ES-I3 (cell line): ENCODE data around the gene DSG2.

Experiments
- H3K36me3 ChIP-seq: 2 replicates; pipeline ENCODE4 v1.6.1; 2013; ENCODE audit warnings: mild to moderate bottlenecking, low read length, control low read depth, moderate library complexity; ENCODE audit not compliant: insufficient read depth
- H3K4me1 ChIP-seq: 2 replicates; pipeline ENCODE4 v1.6.1; 2013; ENCODE audit warnings: mild to moderate bottlenecking, control low read depth, low read length; ENCODE audit not compliant: insufficient read depth
- H3K9ac ChIP-seq: 2 replicates; pipeline ENCODE4 v1.6.1; 2013; ENCODE audit warnings: low read depth, mild to moderate bottlenecking, low read length, moderate library complexity
- H3K9me3 ChIP-seq: 2 replicates; pipeline ENCODE4 v1.6.1; 2013; ENCODE audit warnings: mild to moderate bottlenecking, low read length, moderate library complexity; ENCODE audit not compliant: control insufficient read depth, insufficient read depth

Gene DSG2

DNA sequence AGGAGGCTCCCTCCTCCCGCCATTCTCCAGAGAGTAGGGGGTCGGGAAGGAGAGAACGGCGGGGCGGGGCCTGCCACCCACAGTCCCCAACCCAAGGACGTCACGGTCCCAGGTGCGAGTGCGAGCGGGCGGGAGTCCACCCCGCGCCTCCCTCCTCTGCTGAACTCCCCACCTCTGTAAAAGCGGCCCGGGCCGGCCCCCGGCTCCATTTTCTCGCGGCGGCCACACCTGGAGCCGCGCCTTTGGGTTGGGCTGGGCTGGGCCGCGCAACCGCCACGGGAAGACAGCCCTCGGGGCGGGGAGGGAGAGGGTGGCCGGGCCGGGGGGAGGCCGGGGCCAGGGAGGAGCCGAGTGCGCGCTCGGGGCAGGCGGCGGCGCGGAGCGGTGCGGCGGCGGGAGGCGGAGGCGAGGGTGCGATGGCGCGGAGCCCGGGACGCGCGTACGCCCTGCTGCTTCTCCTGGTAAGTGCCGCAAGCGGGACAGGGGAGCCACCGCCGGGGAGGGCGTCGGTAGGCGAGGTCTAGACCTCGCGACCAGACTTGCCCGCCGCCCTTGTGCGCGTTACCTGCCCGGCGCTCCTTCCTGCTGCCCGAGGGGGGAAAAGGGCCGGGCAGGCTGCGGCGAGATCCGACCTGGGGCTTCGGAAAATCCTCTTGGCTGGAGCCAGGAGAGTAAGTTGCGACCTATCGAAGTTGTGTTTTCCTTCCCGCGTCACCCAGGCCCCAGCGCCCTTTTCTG, at the start of gene DSG2:
Gene DSG2 (plus strand): TSS at position 342 of the 738 bp plus-strand sequence. CDS start 75 bp downstream, at position 417.
- H3K9ac ChIP-seq: peak within 1 kb of the TSS; percentile 98
- H3K36me3 ChIP-seq: no peaks in the 10 kb centered on the region
- peaks cover 7% of the 10 kb centered on the region; the same call in 1 of the 2 replicates for H3K4me1 ChIP-seq
- no peaks in the 10 kb centered on the region for H3K9me3 ChIP-seq

DNA sequence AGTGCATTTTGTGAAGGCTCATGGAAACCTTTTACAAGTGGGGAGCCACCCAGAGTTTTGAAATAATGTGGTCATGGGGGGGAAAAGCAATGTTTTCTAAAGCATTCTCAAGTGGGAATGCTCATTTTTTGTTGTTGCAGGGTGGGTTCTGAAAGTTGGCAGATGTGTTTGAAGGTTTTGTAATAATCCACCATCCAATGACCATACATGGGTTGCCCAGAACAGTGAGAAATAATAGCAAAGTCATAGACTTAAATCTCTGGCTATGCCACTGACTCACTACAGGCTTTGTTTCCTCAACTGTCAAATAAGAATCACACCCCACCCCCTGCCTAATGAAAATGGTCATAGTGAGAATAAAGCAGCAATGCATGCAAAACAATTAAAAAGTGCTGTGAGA, 47.6 kb upstream of the DSG2 start:
- no peak overlapping the region for H3K9ac ChIP-seq
- H3K9me3 ChIP-seq: no peaks in the 10 kb centered on the region
- H3K4me1 ChIP-seq: no peaks in the 10 kb centered on the region
- H3K36me3 ChIP-seq: no peaks in the 10 kb centered on the region

DNA sequence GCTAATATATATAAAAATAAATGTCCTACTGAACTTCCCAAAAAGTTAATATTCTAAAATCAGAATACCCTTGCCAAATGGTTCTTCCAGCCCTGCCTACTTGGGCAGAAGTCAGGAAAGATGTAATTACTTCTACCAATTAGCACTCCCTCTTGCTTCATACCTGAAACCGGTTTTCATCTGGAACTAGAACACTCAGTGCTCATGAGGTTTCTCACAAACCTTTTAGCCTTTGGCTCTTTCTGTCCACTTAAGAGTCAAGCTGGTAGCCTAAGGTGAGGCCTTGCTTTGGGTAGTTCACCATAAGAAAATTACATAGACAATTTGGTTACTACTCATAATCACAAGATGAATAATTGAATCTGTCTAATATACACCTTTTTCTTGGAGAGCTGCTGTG, 46.4 kb upstream of the DSG2 start:
- Histone ChIP-seq H3K9ac (no peak overlapping the region), H3K4me1 (no peaks in the 10 kb centered on the region), H3K9me3 (no peaks in the 10 kb centered on the region), H3K36me3 (no peaks in the 10 kb centered on the region)

DNA sequence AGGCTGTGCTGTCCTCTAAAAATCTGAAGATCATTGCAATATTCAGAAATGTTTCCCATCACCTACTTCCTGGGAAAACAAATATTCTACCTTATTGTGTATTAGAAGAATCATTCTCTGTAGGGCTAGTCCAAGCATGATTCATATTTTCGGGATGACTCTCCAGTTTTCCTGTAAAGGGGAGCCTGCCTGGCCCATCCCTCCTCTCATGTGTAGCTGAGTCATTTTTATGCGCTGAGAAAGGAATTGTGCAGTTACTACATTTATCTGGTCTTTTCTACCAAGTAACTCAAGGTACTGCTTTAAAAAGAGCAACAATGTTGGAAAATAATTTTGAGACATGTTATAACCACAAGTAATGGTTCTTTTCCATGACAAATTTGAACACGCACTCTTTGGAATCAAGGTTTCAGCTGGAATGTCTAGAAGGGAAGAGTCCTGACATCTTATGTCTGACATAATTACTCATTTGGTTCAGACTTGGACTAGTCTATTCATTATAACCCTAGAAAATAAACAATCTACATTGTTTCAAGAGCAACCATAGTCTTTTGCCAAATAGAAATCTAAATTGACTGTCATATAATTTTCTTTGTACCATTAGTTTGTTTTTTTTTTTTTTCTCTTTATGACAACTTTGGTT, 43.8 kb upstream of the DSG2 start:
- Histone ChIP-seq H3K9me3 (no peaks in the 10 kb centered on the region), H3K9ac (no peak overlapping the region), H3K36me3 (no peaks in the 10 kb centered on the region), H3K4me1 (no peaks in the 10 kb centered on the region)

DNA sequence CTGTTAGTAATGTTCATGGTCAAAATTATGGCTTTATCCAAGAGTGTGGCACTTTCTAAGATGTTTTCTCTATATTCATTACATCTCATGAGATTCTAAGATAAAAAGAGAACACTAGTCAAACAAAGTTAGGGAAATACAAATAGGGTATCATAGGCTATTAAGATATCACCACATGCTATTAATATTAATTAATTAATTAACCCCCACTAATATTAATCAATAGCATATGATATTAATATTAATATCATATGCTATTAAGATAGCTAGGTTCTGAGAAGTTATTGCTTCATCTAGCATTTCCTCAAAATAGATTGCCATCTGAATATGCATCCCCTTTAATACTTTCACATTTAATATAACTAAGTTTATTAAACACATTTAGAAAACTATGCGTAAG, 28.3 kb upstream of the DSG2 start:
- no peaks in the 10 kb centered on the region for H3K4me1 ChIP-seq
- H3K9me3 ChIP-seq: no peaks in the 10 kb centered on the region
- H3K9ac ChIP-seq: no peak overlapping the region
- no peaks in the 10 kb centered on the region for H3K36me3 ChIP-seq

DNA sequence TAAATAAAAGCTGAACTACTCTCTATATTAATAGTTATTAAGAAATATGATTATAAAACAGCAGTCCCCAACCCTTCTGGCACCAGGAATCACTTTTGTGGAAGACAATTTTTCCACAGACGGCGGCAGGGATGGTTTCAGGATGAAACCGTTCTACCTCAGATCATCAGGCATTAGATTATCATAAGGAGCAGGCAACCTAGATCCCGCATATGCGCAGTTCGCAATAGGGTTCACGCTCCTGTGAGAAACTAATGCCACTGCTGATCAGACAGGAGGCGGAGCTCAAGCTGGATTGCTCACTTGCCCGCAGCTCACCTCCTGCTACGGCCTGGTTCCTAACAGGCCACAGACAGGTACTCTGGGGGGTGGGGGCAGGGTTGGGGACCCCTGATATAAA, 19.3 kb upstream of the DSG2 start:
- Histone ChIP-seq H3K4me1 (no peaks in the 10 kb centered on the region), H3K36me3 (no peaks in the 10 kb centered on the region), H3K9me3 (no peaks in the 10 kb centered on the region)

DNA sequence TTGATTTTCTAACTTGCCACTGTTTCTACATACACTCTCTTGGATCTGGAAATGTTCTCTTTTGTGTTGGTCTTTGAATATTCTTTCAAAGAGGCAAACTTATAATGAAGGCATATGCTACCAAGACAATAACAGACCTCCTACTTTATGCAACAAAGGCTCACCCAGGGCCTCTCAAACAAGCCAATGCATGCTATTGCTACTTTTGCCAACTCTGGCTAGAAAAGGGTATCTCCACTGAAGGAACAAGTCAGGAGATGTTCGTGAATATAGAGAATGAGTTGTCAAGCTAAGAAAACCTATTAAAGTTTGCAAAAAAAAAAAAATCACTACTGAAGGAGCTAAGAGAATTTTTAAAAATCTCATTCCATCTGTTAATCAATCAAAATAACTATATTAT, 15.9 kb upstream of the DSG2 start:
- no peaks in the 10 kb centered on the region for H3K9me3 ChIP-seq
- H3K36me3 ChIP-seq: no peaks in the 10 kb centered on the region
- H3K9ac ChIP-seq: no peak overlapping the region
- H3K4me1 ChIP-seq: peaks cover under 1% of the 10 kb centered on the region; the same call in 1 of the 2 replicates

More for the DNA sequence above, 19.3 kb upstream of the DSG2 start:
- no peak overlapping the region for H3K9ac ChIP-seq

DNA sequence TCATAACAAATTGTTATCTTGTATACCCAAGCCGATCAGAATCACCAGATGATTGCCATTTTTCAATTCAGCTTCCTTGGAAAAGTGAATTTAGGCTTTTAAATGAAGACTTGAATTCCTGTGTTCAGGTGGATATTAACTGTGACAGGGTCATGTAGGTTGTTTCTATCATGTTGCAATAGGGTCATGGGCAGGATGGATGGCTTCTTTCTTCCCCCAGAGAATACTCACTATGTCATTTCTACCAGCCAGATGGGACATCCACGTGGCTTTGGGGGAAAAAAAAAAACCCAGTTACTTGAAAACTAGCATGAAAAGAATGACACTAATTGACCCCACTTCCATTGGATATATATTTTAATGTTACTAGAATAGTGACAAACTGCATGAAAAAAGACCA, 14.6 kb upstream of the DSG2 start:
- H3K4me1 ChIP-seq: peaks cover 6% of the 10 kb centered on the region
- no peak overlapping the region for H3K9ac ChIP-seq
- no peaks in the 10 kb centered on the region for H3K36me3 ChIP-seq
- no peaks in the 10 kb centered on the region for H3K9me3 ChIP-seq

DNA sequence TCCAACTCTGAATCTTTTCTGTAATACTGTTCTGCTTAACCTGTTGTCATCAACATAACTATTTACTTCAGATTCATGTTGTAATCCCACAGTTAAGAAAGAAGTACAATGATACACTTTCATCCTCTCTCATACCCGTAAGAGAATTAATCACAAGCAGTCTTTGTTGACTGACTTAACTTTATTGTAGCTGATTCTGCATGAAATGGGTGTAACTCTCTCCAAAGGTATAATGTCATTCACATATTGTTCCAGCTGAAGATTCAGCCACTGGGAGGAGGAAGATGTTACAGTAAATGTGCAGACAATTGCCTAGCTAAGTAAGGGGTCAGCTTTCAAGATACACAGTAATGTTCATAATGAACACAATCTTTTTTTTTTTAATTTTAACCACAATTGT, 13.5 kb upstream of the DSG2 start:
- H3K9me3 ChIP-seq: no peaks in the 10 kb centered on the region
- H3K9ac ChIP-seq: no peak overlapping the region
- no peaks in the 10 kb centered on the region for H3K36me3 ChIP-seq
- H3K4me1 ChIP-seq: peaks cover 6% of the 10 kb centered on the region

DNA sequence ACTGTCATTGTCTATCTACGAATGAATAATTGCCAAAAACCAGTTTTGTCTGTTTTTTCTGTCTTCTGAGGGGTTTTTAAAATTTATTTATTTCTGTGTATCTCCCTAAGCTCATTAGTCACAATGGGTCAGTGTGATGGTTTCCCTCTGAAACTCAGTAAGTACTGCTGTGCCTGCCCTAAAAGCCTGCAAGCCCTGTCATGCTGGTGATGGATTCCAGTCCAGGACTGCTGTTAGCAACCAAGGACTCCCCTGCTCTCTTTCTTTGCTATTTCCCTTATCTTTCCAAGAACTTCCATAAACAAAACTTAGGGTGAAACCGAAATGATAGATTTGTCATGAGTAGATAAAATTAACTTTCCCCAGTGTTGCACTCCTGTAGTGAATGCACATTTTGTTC, 11.8 kb upstream of the DSG2 start:
- Histone ChIP-seq H3K9ac (no peak overlapping the region), H3K36me3 (no peaks in the 10 kb centered on the region), H3K9me3 (no peaks in the 10 kb centered on the region), H3K4me1 (peaks cover 6% of the 10 kb centered on the region)

DNA sequence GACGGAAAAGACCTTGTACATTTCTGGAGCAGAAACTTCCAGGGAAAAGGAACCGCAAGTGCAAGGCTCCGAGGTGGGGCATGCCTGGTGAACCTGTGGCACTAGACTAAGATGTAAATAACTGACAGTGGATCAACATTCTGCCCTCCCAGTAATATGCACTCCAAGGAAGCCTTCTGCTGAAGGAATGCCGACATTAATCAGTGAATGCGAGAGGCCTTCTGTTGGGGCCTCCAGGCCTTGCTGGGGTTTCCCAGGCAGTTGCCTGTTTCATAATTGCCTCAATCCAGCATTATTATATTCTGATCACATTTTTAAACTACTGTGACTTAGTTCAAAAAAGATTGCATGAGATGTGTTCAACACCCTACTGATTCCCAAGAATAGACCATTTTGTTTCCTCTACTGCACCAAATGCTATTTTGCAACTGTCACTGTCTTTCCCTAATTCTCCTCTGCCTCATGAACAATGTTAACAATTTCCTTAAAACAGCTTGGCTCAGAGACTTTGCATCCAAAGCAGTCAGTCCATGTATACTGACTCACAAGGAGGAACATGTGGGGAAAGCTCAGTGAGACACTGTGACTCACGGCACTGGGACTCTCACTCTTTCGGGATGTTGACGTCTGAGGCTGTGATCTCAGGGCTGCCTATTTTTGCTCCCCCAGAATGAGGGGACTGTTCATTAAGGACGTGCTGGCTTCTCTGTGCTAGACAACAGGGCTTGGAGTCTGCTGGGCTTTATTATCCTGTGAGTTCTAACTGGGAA, 10.5 kb upstream of the DSG2 start:
- Histone ChIP-seq H3K36me3 (no peaks in the 10 kb centered on the region), H3K9me3 (no peaks in the 10 kb centered on the region), H3K4me1 (peaks cover 6% of the 10 kb centered on the region), H3K9ac (no peak overlapping the region)

DNA sequence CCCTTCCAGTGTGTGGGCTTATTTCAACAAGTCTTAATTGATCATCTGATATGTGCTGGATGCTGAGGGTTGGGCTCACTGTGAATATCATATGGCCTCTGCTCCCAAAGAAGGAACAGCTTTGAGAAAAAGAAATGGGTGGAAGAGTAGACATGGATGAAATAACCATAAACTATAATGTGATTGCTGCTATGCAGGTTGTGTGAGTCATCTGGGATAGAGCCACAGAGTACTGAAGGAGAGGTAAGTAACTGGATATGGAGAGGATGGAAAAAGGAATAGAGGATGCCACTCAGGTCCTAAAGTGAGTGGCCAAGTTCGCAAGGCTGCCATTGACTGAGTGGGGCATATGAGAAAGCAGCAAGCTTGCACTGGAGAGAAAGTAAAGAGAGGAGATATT, 8.7 kb upstream of the DSG2 start:
- Histone ChIP-seq H3K36me3 (no peaks in the 10 kb centered on the region), H3K9ac (no peak overlapping the region), H3K4me1 (peaks cover 6% of the 10 kb centered on the region), H3K9me3 (no peaks in the 10 kb centered on the region)

DNA sequence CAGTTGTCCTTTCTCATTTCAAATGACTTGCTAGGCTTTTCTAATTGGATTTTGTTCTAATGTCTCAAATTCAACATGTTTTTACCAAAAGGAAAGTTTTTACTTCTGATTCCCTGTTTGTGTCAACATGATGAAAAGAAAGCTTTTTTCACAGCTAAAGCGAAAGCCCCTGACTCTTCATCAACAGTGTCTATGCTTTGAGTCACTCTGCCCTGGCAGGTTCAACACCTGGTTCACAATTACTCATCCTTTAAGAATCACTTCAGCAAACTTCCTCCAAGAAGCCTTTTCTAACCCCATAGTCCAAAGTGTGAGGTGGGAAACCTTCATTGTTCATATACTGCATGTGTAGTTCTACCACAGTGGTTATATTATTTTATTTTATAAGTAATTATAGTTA, 7.6 kb upstream of the DSG2 start:
- Histone ChIP-seq H3K4me1 (peaks cover 6% of the 10 kb centered on the region), H3K9me3 (no peaks in the 10 kb centered on the region), H3K9ac (no peak overlapping the region), H3K36me3 (no peaks in the 10 kb centered on the region)

DNA sequence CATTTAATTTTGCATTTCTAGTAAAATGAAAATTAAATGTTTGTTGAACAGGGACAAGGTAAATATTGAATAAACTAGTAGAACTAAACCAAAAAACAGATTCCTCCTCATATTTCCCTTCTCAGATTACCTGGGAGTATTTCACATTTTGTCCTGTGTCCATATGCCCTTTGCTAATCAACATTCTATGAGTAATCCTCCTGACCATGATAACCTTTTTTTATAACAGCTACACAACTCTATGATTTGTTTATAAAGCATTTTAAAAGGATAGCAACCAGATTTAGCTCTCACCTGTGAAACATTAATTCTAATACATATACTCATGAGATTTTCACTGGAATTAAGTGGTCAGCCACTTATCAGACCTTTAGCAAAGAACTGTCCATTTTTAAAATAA, 7.1 kb upstream of the DSG2 start:
- H3K9ac ChIP-seq: no peak overlapping the region
- H3K4me1 ChIP-seq: peaks cover 6% of the 10 kb centered on the region
- no peaks in the 10 kb centered on the region for H3K36me3 ChIP-seq
- H3K9me3 ChIP-seq: no peaks in the 10 kb centered on the region

DNA sequence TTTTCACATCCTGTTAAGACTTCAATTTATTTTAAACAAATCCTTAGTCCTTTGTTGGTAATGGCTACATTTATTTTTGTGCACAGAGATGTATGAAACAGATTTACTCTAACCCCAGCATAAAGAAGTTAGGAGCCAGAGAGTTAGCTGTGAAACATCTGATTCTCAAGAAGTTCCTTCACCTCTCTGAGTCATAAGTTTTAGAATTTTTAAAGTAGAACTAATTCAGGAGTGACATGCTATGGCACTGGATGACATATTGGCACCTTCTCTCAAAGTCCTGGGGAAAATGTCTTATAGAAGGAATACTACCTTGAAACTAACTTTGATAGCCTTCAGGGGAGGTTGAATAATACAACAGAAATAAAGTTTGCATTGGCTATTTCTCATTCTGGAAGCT, 6.4 kb upstream of the DSG2 start:
- Histone ChIP-seq H3K9me3 (no peaks in the 10 kb centered on the region), H3K4me1 (peaks cover 6% of the 10 kb centered on the region), H3K9ac (no peak overlapping the region), H3K36me3 (no peaks in the 10 kb centered on the region)
